Liver (tissue), 9 donors: ENCODE measurements around the gene EPB41L1. TPM values are rescaled to one million over a fixed set of nuclear protein-coding genes. Genes with fewer than 3 reads are reported as not detected.

Source experiments
- DNase-seq: peaks from one replicate; pipeline ENCODE4 v3.0.0-alpha.2; 2017; ENCODE audit warnings: low spot score
- H3K27ac ChIP-seq, 2 donors: one replicate each; pipeline ENCODE4 v1.7.0; 2013; ENCODE audit warnings: inconsistent platforms in 2 of 2, low read length in 2 of 2, control low read depth in 1 of 2, low read depth in 1 of 2, mild to moderate bottlenecking in 1 of 2
- H3K27me3 ChIP-seq, 4 donors: one replicate each; pipeline versions ENCODE4 v1.6.1 to v1.7.0; 2013; ENCODE audit warnings: low read length in 3 of 4, inconsistent platforms in 1 of 4, mild to moderate bottlenecking in 1 of 4, moderate library complexity in 1 of 4; ENCODE audit not compliant: control insufficient read depth in 4 of 4, insufficient read depth in 4 of 4
- H3K36me3 ChIP-seq, 4 donors: one replicate each; pipeline versions ENCODE4 v1.6.1 to v1.7.0; 2013; ENCODE audit warnings: low read length in 3 of 4, mild to moderate bottlenecking in 3 of 4, low read depth in 1 of 4, moderate library complexity in 1 of 4; ENCODE audit not compliant: control insufficient read depth in 4 of 4, insufficient read depth in 3 of 4
- H3K4me1 ChIP-seq, 4 donors: one replicate each; pipeline versions ENCODE4 v1.6.1 to v1.7.0; 2013; ENCODE audit warnings: low read length in 3 of 4, mild to moderate bottlenecking in 3 of 4, moderate library complexity in 1 of 4; ENCODE audit not compliant: control insufficient read depth in 4 of 4, insufficient read depth in 4 of 4
- H3K4me3 ChIP-seq, 3 donors: one replicate each; pipeline versions ENCODE4 v1.6.1 to v1.7.0; 2013; ENCODE audit warnings: low read length in 3 of 3, control low read depth in 1 of 3, low read depth in 1 of 3, mild to moderate bottlenecking in 1 of 3
- H3K9ac ChIP-seq, 2 donors: one replicate each; pipeline ENCODE4 v1.7.0; 2013; ENCODE audit warnings: low read length in 2 of 2, mild to moderate bottlenecking in 2 of 2, moderate library complexity in 2 of 2, control low read depth in 1 of 2, low read depth in 1 of 2
- H3K9me3 ChIP-seq, 4 donors: one replicate each; pipeline versions ENCODE4 v1.6.1 to v1.7.0; 2013; ENCODE audit warnings: low read length in 3 of 4; ENCODE audit not compliant: control insufficient read depth in 4 of 4
- ATF3 ChIP-seq: IDR thresholded peaks from 2 replicates; pipeline ENCODE4 v1.6.1; 2016; ENCODE audit warnings: antibody characterized with exemption
- CTCF ChIP-seq: fragments of 150-350 bp; IDR thresholded peaks from 2 replicates; pipeline ENCODE4 v1.5.1; 2017; ENCODE audit warnings: improper control_type of control experiment, low read depth, low read length; ENCODE audit not compliant: missing input control
- EGR1 ChIP-seq, 2 donors: IDR thresholded peaks; 2 replicates each; pipeline ENCODE4 v1.6.1; 2016 to 2018; ENCODE audit warnings: antibody characterized with exemption in 2 of 2, low read depth in 2 of 2
- FOXA1 ChIP-seq: IDR thresholded peaks from 2 replicates; pipeline ENCODE4 v1.6.1; 2016; ENCODE audit warnings: antibody characterized with exemption
- FOXA2 ChIP-seq: IDR thresholded peaks from 2 replicates; pipeline ENCODE4 v1.6.1; 2016; ENCODE audit warnings: antibody characterized with exemption
- GABPA ChIP-seq, 2 donors: IDR thresholded peaks in 1 of 2; conservative IDR thresholded peaks in 1 of 2; 2 replicates each; pipeline ENCODE4 v1.6.1; 2016; ENCODE audit warnings: antibody characterized with exemption in 2 of 2, mild to moderate bottlenecking in 1 of 2, moderate library complexity in 1 of 2
- HNF4G ChIP-seq: IDR thresholded peaks from 2 replicates; pipeline ENCODE4 v1.6.1; 2016; ENCODE audit warnings: antibody characterized with exemption
- JUND ChIP-seq, 2 donors: IDR thresholded peaks; 2 replicates each; pipeline ENCODE4 v1.6.1; 2016; ENCODE audit warnings: antibody characterized with exemption in 2 of 2
- MAX ChIP-seq: IDR thresholded peaks from 2 replicates; pipeline ENCODE4 v1.6.1; 2016; ENCODE audit warnings: antibody characterized with exemption
- NR2F2 ChIP-seq: IDR thresholded peaks from 2 replicates; pipeline ENCODE4 v1.6.1; 2016; ENCODE audit warnings: antibody characterized with exemption
- RAD21 ChIP-seq, 2 donors: IDR thresholded peaks; 2 replicates each; pipeline ENCODE4 v1.6.1; 2016; ENCODE audit warnings: antibody characterized with exemption in 2 of 2, mild to moderate bottlenecking in 2 of 2
- REST ChIP-seq: IDR thresholded peaks from 2 replicates; pipeline ENCODE4 v1.6.1; 2016; ENCODE audit warnings: antibody characterized with exemption, mild to moderate bottlenecking
- RXRA ChIP-seq, 2 donors: IDR thresholded peaks; 2 replicates each; pipeline ENCODE4 v1.6.1; 2017 to 2018; ENCODE audit warnings: antibody characterized with exemption in 2 of 2, mild to moderate bottlenecking in 1 of 2
- SP1 ChIP-seq: IDR thresholded peaks from 2 replicates; pipeline ENCODE4 v1.6.1; 2018; ENCODE audit warnings: antibody characterized with exemption, mild to moderate bottlenecking
- TAF1 ChIP-seq: conservative IDR thresholded peaks from 2 replicates; pipeline ENCODE4 v1.6.1; 2016; ENCODE audit warnings: antibody characterized with exemption, mild to moderate bottlenecking
- YY1 ChIP-seq: IDR thresholded peaks from 2 replicates; pipeline ENCODE4 v1.6.1; 2016; ENCODE audit warnings: antibody characterized with exemption, mild to moderate bottlenecking
- ZBTB33 ChIP-seq: IDR thresholded peaks from 2 replicates; pipeline ENCODE4 v1.6.1; 2016; ENCODE audit warnings: antibody characterized with exemption
- WGBS: extraction: QIAGEN DNeasy Blood & Tissue Kit; methylation state at CpG from one replicate; pipeline ENCODE4 v1.1.7; 2013; 5-methylcytosine and 5-hydroxymethylcytosine counted together
- polyA plus RNA-seq, 2 donors: library from polyadenylated mRNA; stranded (reverse) in 1 of 2; unstranded in 1 of 2; fragments of 200-250 nt in 1 of 2; fragments of >200 nt in 1 of 2; fragmentation: Nextera tagmentation in 1 of 2; extraction: Ambion mirVana in 1 of 2; gene quantifications; one replicate each; pipeline versions ENCODE4 v1.2.1 to v1.2.3, GENCODE V29; 2013 to 2015
- total RNA-seq, 2 donors: library from RNA; depleted of rRNA; stranded (reverse); fragments of >200 nt; gene quantifications; one replicate each; pipeline ENCODE4 v1.2.3, GENCODE V29; 2014
- donor health status: healthy.
- donor health status: healthy.
- donor health status: healthy.
- donor health status: healthy.
- donor health status: healthy.

The EPB41L1 gene
- total and polyA plus RNA-seq, 4 donors: 2.4 to 11.9 (median 4.3) TPM

GRCh38 chr20:36193977-36194712 lies 39.6 kb downstream of the EPB41L1 start:
- no peak for DNase-seq
- 95% methylated on average over 10 of the region's 10 CpGs for WGBS
- Histone ChIP-seq H3K36me3 (peaks cover 0 to 6% (median 0%) of the 10 kb centered on the region in 4 donors), H3K4me3 (no peak overlapping the region), H3K9ac (no peak overlapping the region), H3K27me3 (no peaks in the 10 kb centered on the region), H3K27ac (no peak overlapping the region), H3K9me3 (no peaks in the 10 kb centered on the region), H3K4me1 (no peaks in the 10 kb centered on the region)
- TF ChIP-seq SP1 (no peak), REST (no peak), RXRA (IDR thresholded peaks at IDR 0.05) (no peak), FOXA2 (no peak), FOXA1 (no peak), RAD21 (IDR thresholded peaks at IDR 0.05) (no peak), ZBTB33 (no peak), YY1 (no peak), NR2F2 (no peak), MAX (no peak), HNF4G (no peak), CTCF (no peak), EGR1 (IDR thresholded peaks at IDR 0.05; ENCODE audit: low read depth in 2 of 2) (no peak), GABPA (IDR thresholded peaks at IDR 0.05 in 1 of 2, conservative IDR thresholded peaks at IDR 0.05 in 1 of 2) (no peak), TAF1 (no peak), JUND (IDR thresholded peaks at IDR 0.05) (no peak), ATF3 (no peak)
